ENCODE data around the gene ARHGAP27.

ARHGAP27 gene

DNA sequence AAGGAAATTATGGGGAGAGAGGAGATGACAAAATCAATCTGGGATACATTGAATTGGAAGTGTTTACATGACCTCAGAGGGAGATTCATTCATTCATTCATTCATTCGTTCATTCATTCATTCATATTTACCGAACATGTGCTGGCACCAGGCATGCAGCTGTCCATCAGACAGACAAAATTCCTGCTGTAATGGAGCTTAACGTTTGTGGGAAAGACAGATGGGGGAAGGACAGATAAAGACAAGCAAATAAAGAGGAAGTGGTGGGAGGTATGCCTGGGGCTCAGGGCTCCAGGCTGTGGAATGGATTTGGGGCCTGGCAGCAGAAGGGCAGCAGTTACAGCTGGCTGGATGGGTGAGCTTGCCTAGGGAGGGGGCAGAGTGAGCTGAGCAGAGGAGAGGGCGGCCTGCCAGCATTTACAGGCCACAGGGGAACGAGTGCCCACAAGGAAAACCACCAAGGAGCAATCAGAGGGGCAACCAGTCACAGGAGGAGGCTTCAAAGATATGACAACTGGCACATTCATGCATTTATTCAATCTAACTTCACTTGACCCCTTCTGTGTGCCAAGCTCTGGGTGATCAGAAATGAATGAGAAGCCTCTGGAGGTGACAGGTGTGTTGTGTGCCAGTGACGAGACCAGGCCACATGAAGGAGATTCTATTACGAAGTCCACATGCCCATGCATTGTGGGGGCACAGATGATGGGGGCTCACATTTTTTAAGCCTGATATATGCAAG, 48.5 kb downstream of the ARHGAP27 start:
- no peak for DNase-seq

DNA sequence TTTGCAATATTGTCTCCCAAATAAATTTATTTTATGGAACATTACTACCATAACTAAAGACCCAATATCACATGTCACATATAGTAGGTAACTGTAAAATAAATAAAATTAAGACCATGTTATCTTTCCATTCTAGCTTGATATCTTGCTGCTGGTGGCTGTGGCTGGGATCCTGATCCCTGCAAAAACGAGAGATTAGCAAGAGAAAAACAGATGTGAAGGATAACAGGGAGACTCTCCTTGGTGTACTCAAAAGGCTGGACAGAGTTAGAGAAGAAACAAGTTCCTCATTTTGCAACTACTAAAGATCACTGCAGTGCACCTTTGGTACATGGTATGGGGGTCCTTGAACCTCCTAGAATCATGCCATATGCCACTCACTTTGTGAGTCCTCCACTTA, 49.7 kb downstream of the ARHGAP27 start:
- DNase-seq: no peak

DNA sequence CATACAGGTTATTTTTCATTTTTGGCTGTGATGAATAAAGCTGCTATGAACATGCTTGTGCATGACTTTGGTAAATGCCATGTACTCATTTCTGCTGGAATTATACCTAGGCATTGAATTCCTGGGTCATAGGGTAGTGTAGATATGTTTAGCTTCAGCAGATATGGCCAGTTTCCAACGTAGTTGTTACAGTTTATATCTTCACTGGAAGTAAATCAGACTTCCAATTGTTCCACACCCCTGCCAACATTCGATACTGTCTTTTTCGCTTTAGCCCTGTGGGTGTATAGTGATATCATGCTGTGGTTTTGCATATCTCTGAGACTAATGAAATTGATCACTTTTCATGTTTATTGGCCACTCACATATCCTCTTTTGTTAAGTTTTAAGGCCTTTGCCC, 50.4 kb downstream of the ARHGAP27 start:
- no peak for DNase-seq

DNA sequence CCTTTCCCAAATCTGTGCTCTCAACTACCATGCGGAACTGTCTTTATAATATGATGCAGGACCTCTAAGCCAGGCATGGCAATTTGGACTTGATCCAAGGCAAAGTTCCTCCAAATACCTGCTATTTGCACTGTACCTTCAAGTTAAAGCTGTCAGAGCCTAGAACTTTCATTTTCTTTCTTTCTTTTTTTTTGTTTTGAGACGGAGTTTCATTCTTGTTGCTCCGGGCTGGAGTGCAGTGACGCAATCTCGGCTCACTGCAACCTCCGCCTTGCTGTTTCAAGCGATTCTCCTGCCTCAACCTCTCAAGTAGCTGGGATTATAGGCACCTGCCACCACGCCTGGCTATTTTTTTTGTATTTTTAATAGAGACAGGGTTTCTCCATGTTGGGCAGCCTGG, 51.7 kb downstream of the ARHGAP27 start:
- DNase-seq: no peak

DNA sequence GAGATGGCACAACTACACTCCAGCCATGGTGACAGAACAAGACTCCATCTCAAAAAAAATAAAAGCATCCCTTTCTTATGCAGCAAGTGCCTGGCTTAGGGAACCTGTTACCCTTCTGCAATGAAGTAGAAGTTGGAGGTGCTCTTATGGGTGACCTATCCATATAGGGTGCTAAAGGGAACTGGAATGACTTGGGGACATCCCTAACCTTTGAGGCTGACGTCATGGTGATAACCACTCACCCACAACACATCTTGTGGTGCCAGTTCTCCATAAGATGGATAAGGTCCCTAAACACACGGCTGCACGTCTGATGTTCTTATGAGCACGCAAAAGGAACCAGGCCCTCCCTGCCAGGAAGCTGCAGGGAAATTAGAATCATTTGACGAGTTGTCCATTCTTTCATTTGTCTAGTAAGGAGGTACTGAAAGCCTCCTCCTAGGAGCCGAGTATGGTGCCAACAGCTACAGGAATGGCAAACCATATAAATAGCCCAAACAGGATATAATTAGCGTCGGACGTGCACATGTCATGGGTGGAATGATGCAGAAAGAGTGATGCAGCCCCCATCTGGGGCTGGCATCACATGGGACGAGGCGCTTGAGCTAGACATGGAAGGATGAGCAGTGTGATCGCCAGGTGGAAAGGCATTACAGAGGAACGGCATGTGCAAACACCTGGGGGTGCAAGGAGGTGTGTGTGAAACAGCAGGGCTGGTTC, 52.5 kb downstream of the ARHGAP27 start:
- no peak for DNase-seq

DNA sequence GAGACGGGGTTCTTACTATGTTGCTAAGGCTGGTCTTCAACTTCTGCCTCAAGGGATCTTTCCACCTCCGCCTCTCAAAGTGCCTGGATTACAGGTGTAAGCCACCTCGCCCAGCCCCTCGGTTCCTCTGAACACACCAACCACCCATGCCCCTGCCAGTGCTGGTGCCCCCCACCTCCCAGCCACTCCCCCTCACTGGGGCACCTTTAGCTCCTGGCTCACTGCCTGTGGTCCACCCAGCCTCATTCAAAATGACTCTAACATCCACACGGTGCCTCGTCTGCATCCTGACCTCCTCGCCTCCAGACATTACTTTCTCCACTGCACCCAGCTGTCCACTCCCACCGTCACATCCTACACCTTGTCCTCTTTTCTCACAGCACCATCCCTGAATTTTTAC, 55.3 kb downstream of the ARHGAP27 start:
- no peak for DNase-seq

DNA sequence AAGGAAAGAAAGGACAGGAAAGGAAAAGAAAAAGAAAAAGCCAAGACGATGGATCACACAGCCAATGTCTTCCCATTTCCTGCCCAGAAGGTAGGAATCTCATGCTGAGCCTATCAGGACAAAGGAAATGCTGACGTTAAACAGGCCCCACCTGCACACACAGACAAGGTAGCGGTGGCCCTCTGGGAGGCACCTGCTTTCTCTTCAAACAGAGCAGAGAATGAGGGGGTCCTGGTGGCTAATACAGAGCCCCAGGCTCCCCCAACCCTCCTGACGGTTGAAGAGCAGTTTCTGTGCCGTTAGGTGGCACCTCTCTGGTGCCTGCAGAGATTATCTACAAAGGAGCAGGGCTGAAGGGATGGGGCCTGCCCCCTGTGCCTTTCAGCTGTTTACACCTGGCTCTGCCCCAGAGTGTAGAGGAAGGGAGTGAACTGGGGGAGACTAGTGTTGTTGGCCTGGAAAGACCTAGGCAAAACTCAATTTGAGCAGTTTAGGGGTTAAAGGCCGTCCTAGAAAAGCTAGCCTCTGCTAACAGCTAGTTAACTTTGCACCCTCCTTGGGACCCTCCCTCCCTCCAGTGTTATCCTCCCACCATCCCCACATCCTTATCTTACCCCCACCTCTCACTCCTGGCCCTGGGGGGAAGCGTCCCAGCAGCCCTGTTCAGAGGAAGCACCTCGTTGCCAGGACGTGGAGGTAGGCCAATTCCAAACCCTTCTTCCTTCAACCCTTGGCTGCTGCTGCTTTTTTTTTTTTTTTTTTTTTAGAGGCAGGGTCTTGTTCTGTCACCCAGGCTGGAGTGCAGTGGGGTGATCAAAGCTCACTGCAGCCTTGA, 56.3 kb downstream of the ARHGAP27 start:
- DNase-seq: no peak

DNA sequence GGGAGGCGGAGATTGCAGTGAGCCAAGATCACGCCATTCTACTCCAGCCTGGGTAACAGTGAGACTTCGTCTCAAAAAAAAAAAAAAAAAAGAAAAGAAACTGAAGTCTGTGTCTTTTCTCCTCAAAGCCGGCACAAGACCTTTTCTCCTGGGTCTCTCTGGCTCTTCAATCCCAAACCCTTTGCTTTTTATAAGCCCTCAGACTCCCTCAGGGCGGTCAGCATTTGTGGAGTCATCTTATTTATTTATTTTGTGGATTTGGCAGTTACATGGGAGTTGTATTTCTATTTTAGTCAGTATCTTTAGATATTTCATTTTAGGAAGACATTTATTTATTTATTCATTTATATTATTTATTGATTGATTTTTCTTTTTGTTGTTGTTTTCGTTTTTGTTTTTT, 58.2 kb downstream of the ARHGAP27 start:
- no peak for DNase-seq

DNA sequence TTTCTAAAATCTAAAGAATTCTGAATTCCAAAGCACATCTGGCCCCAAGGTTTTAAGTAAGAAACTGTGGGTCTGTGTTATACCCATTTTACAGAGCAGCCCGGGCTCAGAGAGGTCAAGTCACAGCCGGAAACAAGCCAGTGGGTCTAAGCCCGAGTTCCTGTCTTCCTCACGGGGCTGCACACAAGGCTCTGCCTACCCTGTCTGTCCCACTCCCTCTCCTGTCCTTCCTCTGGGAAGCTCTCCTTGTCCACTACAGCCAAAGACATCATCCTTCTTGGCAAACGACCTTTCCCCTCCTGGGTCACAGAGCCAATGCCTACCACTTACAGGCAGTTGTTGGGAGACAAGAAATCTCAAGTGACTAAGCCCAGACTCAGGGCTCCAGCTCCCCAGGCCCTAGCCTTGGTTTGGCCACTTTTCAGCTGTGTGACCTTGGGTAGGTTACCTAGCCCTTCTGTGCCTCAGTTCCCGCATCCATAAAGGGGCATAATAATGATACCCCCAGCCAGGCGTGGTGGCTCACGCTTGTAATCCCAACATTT, 60.3 kb downstream of the ARHGAP27 start:
- no peak for DNase-seq

DNA sequence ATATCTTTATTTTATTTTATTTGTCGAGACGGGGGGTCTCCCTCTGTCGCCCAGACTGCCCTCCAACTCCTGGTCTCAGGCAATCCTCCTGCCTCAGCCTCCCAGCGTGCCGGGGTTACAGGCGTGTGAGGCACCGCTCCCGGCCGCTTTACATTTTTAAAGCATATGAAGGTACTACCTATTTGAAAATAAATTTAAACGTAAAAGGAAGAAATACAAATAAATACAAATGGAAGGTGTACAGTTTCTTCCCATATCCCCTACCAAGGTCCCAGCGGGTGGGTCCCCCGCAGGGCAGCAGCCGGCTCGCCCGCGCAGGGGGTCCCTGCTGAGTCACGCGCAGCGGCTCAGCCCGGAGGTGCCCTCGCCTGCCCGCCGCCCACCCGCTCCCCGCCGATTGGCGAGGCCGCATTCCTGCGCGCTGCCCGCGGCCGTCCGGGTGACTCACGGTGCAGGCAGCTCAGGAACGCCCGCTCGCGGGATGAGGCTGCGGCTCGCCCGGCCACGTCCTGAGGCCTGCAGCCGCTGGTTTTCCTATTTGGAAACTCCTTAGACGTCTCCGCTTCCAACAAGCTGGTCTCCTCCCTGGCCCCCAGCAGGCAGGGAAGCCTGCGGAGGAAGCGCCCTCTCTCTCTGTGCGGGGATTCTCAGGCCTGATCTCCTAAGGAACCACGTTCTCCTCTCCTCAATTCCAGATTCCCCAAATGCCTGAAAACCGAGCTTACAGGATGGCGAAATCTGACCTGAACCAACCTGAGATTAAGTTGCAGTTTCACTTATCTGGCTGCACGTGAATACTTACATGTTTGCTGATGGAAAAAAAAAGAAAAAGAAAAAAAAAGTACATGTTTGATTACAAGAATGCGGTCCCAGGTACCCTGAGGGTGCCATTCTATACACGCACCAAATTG, 61.0 kb downstream of the ARHGAP27 start:
- DNase-seq: no peak

DNA sequence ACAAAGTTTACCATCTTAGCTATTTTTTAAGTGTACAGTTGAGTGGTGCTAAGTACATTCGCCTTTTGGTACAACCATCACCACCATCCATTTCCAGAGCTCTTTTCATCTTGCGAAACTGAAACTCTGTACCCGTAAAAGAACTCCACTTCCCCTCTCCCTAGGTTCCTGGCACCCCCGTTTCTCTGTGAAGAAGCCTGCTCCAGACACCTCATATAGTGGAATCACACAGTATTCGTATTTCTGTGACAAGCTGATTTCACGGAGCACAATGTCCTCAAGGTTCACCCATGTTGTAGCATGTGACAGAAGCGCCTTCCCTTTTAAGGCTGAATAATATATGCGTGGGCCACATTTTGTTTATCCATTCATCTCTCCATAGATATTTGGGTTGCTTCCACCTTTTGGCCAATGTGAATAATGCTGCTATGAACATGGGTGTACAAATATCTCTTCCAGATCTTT, 61.7 kb downstream of the ARHGAP27 start:
- no peak for DNase-seq

DNA sequence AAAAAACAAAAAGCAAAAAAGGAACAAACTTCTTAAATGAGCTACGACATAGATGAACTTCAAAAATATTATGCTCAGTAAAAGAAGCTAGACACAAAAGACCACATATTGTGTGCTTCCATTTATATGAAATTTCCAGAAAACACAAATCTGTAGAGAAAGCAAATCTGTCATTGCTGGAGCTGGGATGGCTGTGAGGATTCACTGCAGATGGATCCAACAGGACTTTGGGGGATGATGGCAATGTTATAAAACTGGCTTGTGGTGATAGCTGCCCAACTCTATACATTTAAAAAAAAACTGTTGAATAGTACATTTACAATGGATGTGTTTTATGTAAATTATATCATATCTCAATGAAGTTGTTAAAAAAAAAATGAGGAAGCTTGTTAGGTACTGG, 63.2 kb downstream of the ARHGAP27 start:
- DNase-seq: no peak

DNA sequence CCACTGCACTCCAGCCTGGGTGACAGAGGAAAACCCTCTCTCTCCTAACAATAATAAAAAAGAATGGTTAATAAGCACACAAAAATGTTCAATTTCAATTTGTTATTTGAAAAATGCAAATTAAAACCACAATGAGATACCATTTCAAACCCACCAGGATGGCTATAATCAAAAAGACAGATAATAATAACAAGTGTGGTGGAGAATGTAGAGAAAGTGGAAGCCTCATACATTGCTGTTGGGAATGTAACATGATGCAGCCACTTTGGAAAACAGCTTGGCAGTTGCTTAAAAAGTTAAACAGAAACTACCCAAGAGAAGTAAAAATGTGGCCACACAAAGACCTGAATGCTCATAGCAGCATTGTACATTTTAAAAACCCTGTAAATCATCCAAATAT, 64.0 kb downstream of the ARHGAP27 start:
- DNase-seq: no peak

DNA sequence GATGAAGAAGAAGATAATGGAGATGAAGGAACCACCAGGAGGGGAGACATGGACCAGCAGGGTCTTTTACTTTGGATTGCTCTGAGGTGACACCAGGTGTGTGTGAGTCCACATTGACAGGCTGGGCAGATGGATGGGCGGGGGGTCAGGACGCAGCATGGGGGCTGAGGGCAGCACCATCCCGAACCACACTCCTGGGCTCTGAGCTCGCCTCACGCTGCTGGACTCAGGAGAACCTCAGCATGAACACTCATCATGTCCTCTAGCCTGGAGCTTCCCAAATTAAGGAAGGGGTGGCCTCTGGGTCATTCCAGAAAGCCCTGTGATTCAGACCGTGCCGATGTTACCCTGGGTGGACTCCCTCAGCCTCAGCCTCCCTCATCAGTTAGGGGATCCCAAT, 65.5 kb downstream of the ARHGAP27 start:
- DNase-seq: no peak

DNA sequence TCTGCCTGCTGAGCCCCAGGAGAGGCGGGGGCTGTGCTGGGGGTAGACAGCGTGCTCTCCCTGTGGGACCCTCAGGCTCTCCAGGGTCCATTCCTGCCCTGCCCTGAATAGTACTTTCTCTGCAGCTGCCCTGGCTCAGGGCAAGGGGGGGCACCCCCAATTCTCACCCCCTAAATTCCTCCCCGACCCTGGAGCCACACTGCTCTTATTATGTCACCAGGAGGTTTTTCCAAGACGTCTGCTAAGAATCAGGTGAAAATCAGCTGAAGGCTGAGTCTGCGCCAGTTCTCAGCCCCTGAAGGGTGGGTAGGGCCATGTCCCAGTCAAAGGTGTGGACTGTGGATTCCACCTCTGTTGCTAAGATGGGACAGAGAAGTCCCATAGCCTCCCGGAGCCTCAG, 66.0 kb downstream of the ARHGAP27 start:
- no peak for DNase-seq

DNA sequence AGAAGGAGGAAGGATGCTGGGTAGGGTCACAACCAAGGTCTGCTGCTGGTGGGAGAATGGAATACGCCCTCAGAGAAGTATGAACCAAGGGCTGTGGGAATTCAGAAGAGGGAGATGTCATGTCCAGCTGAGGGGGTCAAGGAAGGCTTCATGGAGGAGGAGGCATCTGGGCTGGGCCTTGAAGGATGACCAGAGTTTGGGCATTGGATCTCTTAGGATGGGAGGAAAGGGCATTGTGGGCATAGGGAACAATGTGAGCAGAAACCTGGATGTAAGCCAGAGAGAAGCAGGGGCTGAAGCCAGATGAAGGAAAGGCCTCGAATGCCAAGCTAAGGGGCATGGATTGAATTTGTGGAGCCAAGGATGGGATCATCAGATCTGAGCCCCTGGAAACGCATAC, 66.6 kb downstream of the ARHGAP27 start:
- no peak for DNase-seq

DNA sequence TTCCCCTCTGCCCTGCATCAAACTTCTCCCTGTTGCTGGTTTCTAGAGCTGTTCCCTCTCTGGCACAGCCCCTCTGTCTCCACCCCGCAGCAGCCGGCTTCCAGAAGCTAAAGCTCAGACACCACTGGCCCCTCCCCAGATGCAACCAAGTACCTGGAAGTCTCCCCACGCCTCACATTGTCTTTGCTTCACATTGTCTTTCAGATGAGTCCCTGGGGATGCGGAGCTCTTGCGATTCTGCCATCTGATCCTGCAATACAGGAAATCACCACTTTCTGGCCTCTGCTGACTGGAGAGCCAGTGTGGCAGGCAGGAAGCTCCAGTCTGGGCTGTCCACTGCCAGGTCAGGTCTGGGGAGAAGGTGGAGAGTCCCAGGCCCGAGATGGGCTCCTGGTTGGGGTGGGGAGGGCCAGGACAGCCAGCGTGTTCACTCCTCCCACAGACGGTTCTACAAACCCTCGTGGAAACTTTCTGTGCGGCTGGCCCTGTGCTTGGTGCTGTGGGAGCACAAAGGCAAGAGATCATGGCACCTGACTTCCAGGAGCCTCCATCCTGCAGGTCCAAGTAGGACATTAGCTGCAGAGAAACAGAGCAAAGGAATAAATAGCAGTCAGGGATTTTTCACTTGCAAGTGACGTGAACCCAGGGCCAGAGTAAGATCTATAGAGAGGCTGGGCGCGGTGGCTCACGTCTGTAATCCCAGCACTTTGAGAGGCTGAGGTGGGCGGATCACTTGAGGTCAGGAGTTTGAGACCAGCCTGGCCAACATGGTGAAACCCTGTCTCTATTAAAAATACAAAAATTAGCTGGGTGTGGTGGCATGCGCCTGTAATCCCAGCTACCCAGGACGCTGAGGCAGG, 67.9 kb downstream of the ARHGAP27 start:
- no peak for DNase-seq

DNA sequence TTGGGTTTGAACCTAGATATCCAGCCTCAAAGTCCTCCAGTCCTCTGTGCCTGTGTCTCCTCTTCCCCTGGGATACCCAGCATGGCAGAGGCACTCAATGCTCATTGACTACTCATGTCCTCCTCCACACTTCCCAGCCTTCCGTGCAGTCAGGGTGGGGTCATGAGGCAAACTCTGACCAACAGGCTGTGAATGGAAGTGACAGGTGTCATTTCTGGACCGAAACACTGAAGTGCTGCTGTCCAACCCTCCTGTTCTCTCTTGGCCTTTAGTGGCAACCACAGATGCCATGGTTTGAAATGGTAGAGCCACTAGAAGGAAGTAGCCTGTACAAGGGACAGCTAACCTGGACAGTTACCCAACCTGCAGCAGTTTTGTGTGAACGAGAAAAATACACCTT, 69.2 kb downstream of the ARHGAP27 start:
- no peak for DNase-seq

DNA sequence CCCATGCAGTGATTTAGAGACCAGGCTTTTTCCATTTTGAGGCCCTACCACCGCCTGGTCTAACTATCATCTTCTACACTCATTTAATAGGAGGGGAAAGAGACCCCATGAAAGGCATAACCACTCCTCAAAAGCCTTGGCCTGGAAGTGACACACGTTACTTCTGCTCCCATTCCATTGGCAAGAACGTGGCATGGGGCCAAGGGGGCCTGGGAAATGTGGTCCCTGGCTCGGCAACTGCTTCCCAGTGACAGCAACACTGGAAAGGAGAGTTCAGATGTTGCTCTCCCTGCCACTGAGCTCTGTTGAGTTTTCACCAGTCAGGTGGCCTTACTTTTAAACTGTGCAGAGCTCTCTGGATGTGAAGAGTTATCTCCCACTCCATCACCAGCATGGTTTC, 70.7 kb downstream of the ARHGAP27 start:
- no peak for DNase-seq

DNA sequence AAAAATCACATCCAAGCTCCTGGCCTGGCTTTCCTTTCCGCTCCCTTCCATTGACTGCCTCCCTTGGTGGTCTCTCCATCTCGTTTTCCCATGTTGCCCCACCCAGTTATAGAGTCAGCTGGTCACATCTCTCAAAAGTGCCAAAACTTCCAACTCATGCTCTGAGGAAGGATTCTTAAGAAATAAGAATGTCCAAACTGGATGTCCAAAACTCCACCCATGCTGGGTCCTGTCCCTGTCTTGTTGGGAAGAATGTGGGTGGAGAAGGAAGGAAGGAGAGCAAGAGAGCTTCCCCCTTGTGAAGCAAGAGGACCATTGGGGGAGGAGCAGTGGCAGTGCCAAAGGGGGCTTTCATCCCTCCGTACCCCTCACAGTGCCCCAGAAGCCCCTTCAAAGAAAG, 71.2 kb downstream of the ARHGAP27 start:
- DNase-seq: no peak

DNA sequence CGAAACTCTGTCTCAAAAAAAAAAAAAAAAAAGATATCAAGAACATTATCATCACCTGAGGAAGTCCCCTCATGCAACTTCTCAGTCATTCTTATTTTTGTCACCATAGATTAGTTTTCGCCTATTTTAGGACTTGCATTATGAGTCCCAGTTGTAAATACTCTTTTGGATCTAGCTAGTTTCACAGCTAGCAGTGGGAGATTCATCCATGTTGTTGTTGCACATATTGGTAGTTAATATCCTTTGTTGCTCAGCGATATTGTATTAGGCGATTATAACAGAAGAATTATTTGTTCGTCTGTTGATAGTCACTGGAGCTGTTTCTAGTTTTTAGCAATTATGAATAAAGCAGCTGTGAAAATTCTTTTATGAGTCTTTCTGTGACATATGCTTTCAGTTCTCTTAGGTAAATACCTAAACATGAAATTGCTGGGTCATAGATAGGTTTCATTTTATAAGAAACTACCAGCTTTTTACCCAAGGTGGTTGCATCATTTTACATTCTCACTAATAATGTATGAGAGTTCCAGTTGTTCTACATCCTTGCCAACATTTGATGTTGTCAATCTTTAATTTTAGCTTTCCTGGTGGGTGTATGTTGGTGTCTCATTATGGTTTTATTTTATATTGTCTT, 75.2 kb downstream of the ARHGAP27 start:
- DNase-seq: no peak
